ENCODE data around the gene VIPAS39.

Gene VIPAS39

DNA sequence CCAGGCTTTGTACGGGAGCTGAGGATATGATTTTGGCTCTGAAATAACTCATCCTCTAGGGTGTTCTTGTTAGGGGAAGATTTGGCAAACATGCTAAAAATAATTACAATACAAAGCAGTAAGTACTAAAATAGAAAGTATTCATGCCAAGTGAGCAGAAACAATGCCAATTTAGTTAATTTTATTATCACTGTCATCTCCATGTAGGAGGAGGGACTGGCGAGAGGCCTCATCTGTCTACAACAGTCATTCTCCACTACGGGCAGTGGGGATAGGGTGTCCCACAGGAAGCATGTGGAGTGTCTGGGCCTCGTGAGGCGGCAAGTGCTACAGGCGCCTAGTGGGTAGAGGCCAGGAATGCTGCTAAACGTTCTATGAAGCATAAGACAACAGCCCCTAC lies 37.9 kb upstream of the VIPAS39 start:
- TF ChIP-seq, protein P1, sequence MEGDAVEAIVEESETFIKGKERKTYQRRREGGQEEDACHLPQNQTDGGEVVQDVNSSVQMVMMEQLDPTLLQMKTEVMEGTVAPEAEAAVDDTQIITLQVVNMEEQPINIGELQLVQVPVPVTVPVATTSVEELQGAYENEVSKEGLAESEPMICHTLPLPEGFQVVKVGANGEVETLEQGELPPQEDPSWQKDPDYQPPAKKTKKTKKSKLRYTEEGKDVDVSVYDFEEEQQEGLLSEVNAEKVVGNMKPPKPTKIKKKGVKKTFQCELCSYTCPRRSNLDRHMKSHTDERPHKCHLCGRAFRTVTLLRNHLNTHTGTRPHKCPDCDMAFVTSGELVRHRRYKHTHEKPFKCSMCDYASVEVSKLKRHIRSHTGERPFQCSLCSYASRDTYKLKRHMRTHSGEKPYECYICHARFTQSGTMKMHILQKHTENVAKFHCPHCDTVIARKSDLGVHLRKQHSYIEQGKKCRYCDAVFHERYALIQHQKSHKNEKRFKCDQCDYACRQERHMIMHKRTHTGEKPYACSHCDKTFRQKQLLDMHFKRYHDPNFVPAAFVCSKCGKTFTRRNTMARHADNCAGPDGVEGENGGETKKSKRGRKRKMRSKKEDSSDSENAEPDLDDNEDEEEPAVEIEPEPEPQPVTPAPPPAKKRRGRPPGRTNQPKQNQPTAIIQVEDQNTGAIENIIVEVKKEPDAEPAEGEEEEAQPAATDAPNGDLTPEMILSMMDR (conservative IDR thresholded peaks at IDR 0.05; ENCODE audit: low read depth, low read length), result no peak
- H3K4me3 ChIP-seq (ENCODE audit: low read length), result no peak overlapping the region
- DNase-seq (ENCODE audit: low read depth), result no peak

DNA sequence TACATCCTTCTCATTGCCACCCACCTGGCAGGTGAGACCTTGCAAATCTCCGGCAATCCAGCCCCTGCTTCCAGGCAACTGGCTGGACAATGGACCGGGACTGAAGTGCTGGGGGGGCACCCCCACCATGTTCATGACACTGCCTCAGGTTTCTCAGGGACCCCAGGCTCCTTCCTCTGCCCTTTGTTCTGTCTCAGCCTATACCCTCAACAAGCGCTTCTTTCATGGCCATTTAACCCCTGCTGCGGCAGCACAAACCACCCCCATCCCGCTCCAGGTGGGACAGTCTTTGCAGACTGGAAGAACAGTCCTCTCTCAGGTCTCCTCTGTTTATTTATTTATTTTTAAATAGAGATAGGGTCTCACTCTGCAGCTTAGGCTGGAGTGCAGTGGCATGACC lies 33.7 kb upstream of the VIPAS39 start:
- H3K4me3 ChIP-seq (ENCODE audit: low read length), result no peak overlapping the region
- TF ChIP-seq, protein P1 (conservative IDR thresholded peaks at IDR 0.05; ENCODE audit: low read depth, low read length), result no peak
- DNase-seq (ENCODE audit: low read depth), result no peak

DNA sequence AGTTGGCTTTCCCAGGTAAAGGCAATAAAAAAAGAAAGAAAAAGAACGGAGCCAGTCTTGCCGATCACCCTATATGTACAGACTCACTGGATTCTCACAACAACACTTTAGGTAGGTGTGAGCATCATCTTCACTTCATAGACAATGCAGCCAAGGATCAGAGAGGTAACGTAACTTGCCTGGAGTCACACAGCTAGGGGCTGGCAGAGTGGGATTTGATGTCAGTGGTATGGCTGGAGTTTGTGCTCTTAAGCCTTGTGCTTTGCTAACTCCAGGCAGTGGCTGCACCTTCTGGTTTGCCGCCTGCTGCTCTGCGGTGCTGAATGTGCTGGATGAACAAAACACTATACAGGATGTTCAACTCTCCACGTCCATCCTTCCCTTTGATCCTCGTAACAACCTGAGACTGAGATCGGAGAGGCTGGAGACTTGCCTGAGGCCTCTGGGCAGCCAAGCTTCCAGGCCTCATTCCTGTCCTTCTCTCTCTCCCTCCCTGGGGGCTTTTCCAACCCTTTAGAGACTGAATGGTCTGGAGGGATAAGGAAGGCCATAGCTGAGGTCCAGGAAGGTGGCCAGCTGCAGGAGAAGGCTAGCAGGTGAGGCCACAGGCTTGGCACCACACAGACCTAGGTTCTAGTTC lies 33.1 kb upstream of the VIPAS39 start:
- DNase-seq (ENCODE audit: low read depth), result no peak
- TF ChIP-seq, protein P1 (conservative IDR thresholded peaks at IDR 0.05; ENCODE audit: low read depth, low read length), result no peak
- H3K4me3 ChIP-seq (ENCODE audit: low read length), result no peak overlapping the region

- TF ChIP-seq, protein P1 (conservative IDR thresholded peaks at IDR 0.05; ENCODE audit: low read depth, low read length), result no peak
- H3K4me3 ChIP-seq (ENCODE audit: low read length), result no peak overlapping the region
- DNase-seq (ENCODE audit: low read depth), result no peak
These were observed 31.6 kb upstream of the VIPAS39 start for GRCh38 chr14:77489041-77489440.

DNA sequence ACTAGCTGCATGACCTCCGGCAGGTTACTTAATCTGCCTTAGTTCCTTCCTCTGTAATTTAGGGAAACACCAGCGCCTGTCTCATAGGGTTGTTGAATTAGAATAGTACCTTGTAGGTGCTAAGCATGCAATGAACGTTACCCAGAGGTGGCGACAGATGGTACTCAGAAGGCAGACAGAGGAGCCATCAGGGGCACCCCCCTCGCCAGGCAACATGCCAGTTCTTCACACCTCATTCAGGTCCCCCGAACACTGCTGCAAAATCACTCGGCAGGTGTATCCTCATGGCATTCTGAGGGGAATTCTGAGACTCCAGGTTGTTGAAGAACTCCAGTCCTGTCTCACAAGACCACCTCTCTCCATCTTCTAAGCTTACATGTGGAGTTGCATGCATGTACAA lies 31.2 kb upstream of the VIPAS39 start:
- TF ChIP-seq, protein P1 (conservative IDR thresholded peaks at IDR 0.05; ENCODE audit: low read depth, low read length), result no peak
- H3K4me3 ChIP-seq (ENCODE audit: low read length), result no peak overlapping the region
- no peak for DNase-seq (ENCODE audit: low read depth)

DNA sequence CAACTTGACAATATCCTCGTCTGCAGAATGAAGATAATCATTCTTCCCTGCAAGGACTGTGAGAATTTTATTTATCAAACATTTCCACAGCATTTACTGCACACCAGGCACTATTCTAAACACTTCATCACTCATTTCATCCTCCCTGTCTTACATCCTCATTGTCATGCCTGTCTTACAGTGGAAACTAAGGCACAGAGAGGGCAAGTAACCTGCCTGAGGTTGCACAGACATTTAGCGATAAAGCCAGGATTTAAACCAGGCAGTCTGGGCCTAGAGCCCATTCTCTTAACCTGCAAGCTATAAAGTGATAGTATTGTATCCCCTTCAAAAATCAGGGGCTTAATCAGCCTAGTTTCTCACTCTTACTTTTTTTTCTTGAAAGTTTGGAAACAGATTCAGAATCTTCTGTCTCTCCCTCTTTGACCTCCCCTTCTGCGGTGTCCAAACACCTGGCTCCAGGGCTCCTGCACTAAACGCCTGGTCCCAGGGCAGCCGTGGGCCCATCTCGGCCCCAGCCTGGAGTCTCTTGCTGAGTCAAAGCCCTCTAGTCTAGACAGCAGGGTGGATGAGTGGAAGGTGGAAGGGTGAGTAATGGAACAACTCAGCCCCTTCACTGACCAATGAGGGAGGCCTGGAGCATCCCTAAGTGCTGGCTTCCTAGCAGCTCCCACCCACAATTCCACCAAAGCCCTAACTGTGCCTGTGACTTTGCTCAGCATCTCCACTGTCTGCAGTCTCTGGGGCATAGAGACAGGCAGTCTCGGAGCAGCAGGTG lies 28.7 kb upstream of the VIPAS39 start:
- H3K4me3 ChIP-seq (ENCODE audit: low read length), result no peak overlapping the region
- DNase-seq (ENCODE audit: low read depth), result no peak
- TF ChIP-seq, protein P1 (conservative IDR thresholded peaks at IDR 0.05; ENCODE audit: low read depth, low read length), result no peak

DNA sequence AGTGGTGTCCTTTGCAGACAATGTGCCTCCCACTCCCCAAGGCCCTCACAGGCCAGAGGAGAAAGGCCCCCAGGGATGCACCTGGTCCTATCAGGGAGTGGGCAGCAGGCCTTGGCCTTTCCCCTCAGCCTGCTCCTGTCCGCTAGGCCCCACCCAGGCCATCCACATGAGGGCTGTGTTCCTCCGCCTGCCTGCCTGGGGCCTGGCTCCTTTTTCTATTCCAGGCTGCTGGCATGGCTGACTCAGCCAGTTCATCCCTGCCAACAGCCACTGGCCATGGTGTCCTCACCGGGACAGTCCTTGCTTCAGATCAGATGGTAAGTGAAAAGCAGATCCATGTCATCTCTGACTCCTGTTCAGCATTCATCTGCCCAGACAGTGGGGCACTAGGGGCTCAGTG lies 27.9 kb upstream of the VIPAS39 start:
- TF ChIP-seq, protein P1 (conservative IDR thresholded peaks at IDR 0.05; ENCODE audit: low read depth, low read length), result no peak
- H3K4me3 ChIP-seq (ENCODE audit: low read length), result no peak overlapping the region
- DNase-seq (ENCODE audit: low read depth), result no peak

Data from retinal pigment epithelial cell (primary cell).